HEK293T (cell line): Measurements from ENCODE around the gene CD59.

ENCODE experiments used
- BHLHE40 ChIP-seq: fragments of 450-650 bp; IDR thresholded peaks from 2 replicates; pipeline ENCODE4 v1.6.1; 2016; ENCODE audit warnings: mild to moderate bottlenecking, moderate library complexity, borderline replicate concordance
- CTBP1 ChIP-seq: fragments of 450-650 bp; IDR thresholded peaks from 2 replicates; pipeline ENCODE4 v1.6.1; 2016; ENCODE audit warnings: borderline replicate concordance
- FOXA1 ChIP-seq: fragments of 450-650 bp; IDR thresholded peaks from 2 replicates; pipeline ENCODE4 v1.6.1; 2016; ENCODE audit warnings: mild to moderate bottlenecking
- FOXK2 ChIP-seq: fragments of 450-650 bp; IDR thresholded peaks from 2 replicates; pipeline ENCODE4 v1.6.1; 2016; ENCODE audit warnings: mild to moderate bottlenecking
- FOXM1 ChIP-seq: fragments of 450-650 bp; IDR thresholded peaks from 2 replicates; pipeline ENCODE4 v1.6.1; 2017; ENCODE audit warnings: mild to moderate bottlenecking, borderline replicate concordance
- NFRKB ChIP-seq: fragments of 450-650 bp; IDR thresholded peaks from 2 replicates; pipeline ENCODE4 v1.6.1; 2016; ENCODE audit warnings: mild to moderate bottlenecking, moderate library complexity
- PKNOX1 ChIP-seq: fragments of 450-650 bp; IDR thresholded peaks from 2 replicates; pipeline ENCODE4 v1.6.1; 2016
- SP1 ChIP-seq: fragments of 450-650 bp; IDR thresholded peaks from 2 replicates; pipeline ENCODE4 v1.6.1; 2017
- SUZ12 ChIP-seq: fragments of 450-650 bp; IDR thresholded peaks from 2 replicates; pipeline ENCODE4 v1.6.1; 2016; ENCODE audit warnings: mild to moderate bottlenecking
- TARDBP ChIP-seq: fragments of 450-650 bp; IDR thresholded peaks from 2 replicates; pipeline ENCODE4 v1.6.1; 2016

GRCh38 chr11:33785609-33786008 lies 49.4 kb upstream of the CD59 start:
- TF ChIP-seq BHLHE40: no peak
- no peak for TF ChIP-seq SP1
- TF ChIP-seq NFRKB: no peak
- no peak for TF ChIP-seq TARDBP
- TF ChIP-seq FOXM1: no peak
- TF ChIP-seq SUZ12: no peak
- TF ChIP-seq PKNOX1: no peak
- no peak for TF ChIP-seq FOXA1
- TF ChIP-seq CTBP1: no peak
- TF ChIP-seq FOXK2: no peak
